HUDEP-2 (cell line): Measurements from ENCODE around the gene SPRYD4.
A peak's percentile ranks its signal among the peaks of the same experiment; 100 is the strongest.
"Not testable (repeated sequence)": the region's sequence is repeated elsewhere in the genome, so short reads cannot be mapped to it uniquely, and the experiment has no call there.

Source experiments
- DNase-seq, 76 experiments: peaks; one replicate each; lab custom pipeline; 2025; ENCODE audit not compliant: unreplicated experiment in 76 of 76; lab: John Stamatoyannopoulos, UW

SPRYD4 gene

DNA sequence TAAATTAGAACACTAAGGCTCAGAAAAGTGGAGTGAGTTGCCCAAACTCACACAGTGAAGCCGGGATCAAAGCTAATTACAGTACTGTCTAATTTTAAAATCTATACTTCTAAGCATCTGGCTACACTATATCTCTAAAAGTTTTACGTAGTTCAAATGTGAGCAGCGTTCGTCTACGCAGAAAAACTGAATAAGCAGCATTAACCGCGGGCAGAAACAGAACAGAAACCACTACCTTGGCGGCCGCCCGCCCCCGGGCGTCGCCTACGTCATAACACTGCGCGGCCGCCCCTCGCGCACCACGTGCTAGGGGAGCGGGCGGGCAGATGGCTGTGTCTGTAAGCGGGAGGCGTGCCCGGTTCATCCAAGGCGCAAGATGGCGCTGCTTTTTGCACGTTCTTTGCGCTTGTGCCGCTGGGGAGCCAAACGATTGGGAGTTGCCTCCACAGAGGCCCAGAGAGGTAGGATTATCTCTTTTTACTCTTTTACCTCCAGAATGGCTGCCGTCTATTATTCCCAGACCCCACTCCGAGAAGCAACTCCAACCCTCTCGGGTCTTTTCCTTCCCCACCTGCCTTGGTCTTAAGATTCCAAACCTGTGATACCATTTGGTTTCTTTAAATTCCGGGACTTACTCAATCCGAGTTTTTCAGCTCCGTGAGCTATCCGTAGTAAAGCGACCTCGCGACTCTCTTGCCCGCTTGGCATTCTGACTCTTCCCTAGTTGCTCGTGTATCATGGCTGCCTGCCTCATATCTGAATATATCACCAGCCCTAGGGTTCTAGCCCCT, at the start of gene SPRYD4:
TSS of gene SPRYD4 (plus strand) at position 363 of the 791 bp plus-strand sequence. CDS start at position 377, 14 bp downstream.
- DNase-seq, result peak in 72 of 76 experiments; percentile 33 to 92 (median 84)

DNA sequence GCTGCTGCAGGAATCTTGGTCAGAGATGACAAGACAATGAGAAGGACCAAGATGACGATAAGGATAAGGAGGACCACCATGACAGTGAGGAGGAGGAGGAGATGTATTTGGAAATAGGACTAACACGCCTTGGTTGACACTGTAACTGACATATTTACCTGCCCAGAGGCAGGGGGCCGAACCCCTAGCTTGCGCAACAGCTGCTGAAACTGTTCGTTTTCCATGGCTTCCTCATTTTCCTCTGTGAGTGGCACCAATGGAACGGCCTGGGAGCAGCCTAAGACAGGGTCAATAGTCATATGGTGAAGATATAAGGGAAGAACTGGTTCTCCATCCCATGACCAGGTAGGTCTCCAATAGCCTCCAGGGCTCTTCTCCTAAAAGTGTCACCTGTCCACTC, 48.0 kb upstream of the SPRYD4 start:
- DNase-seq, result no peak

DNA sequence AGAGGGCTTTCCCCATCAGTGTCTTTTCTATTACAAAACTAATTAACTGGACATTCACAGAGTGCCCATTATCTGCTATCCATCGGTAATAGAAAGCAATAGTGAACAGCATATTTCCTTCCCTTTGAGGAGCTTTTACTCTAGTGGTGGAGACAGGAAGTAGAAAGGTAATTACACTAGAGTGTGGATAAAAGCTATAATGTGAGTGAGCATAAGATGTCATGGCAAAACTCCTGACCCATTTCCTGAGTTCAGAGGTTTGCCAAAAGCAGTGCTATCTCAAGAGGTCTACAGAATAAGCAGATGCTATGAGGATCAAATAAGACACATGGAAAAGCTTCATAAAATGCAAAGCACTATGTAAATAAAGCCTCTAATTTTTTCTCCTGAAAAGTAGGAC, 43.2 kb upstream of the SPRYD4 start:
- DNase-seq, result no peak

DNA sequence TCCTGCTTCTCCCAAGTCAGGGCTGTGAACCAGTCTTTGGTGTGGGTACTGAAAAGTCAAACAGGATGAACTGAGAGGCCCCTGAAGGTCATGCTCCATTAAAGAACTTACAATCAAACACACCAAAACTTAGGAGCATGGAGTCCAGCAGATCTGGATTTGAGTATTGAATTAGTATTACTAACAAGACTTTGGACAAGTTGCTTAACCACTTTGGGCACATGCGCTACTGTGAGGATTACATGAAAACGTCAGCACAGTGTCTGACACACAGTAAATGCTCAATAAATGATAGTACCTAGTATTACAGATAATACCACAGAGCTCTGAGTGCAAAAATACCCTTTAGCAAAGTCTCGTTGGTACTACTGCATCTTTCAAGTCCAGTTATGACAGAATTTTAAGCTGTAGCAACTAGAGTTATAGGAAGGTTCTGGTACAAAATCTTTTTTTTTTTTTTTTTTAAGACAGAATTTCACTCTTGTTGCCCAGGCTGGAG, 42.4 kb upstream of the SPRYD4 start:
- no peak for DNase-seq

DNA sequence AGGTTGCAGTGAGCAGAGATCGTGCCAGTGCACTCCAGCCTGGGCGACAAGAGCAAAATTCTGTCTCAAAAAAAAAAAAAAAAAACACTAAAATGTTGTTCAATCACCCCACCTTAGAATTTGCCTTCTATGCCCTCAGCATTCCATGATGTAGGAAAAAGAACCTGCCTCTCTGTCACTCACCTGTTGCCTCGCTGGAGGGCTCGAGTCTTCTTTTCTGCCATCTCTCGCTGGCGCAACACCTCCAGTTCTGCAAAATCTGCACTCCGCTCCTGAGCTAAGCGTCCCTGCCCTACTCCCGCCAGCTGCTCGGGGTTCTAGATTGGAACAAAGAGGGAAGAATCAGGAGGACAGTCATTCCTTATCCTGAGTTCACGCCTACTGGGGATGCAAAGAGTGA, 37.1 kb upstream of the SPRYD4 start:
- DNase-seq, result no peak

DNA sequence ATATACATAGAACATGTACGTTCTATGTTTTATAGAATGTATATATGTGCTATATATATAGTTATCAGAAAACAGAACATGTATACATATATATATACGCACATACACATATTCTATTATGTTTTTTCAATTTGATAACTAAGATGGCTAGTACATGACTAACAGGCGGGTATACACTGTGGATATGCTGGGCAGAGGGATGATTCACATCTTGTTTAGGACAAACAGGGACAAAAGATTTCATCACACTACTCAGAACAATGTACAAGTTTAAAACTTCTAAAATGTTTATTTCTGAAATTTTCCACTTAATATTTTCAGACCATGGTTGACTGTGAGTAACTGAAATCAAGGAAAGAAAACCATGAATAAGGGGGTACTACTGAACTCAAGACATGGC, 36.5 kb upstream of the SPRYD4 start:
- no peak for DNase-seq

DNA sequence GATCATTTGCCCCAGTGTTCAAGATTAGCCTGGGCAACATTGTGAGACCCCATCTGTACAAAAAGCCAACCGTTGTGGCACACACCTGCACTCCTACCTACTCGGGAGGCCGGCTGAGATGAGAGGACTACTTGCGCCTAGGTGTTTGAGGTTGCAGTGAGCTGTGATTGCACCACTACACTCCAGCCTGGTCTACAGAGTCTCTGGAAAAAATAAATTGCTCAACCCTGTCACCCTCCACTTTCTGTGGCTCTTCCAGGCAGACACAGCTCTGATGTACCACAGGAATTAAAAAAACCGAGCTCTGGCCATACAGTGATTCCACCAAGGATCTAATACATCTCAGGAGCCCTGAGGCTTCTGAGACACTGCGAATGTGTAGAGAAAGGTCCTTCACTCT, 33.5 kb upstream of the SPRYD4 start:
- DNase-seq, result no peak

DNA sequence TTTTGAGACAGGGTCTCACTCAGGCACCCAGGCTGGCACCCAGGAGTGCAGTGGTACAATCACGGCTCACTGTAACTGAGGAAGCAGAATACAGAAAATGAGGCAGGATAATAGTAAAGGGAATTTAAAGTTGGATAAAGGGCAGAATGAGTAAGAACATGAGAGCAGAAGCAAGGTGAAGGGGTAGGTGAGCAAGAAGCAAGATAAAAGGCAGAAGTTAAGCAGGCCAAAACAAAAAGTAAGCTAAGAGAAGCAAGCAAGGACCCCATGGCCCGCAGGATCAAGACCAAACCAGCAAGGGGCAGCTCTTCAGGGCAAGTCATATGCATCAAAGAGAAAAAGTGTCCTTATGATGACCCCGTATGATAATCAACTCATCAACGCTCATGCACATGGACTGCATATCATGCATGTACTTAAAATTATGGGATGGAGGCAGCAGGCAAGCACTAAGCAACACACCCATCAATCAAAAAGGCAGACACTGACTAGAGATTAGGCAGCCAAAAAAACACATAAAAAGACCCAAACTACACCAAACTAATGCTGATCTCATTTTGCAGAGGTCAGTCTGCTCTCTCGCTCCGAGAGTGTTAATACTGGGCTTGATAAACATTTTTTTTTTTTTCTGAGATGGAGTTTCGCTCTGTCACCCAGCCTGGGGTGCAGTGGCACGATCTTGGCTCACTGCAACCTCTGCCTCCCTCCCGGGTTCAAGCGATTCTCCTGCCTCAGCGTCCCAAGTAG, 30.8 kb upstream of the SPRYD4 start:
- DNase-seq, result peak in 26 of 76 experiments; percentile 0 to 54 (median 14)

DNA sequence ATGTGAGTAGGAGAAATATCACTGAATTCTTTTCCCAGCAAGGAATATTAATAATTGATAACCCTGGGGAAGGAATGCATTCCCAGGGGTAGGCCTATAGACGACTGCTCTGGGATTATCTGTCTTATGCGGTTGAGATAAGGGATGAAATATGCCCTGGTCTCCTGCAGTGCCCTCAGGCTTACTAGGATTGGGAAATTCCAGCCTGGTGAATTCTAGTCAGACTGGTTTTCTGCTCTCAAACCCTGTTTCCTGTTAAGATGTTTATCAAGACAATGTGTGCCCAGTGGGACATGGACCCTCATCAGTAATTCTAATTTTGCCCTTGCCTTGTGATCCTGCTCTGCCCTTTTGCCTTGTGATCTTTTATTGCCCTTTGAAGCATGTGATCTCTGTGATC, 25.2 kb upstream of the SPRYD4 start:
- not testable (repeated sequence) for DNase-seq

DNA sequence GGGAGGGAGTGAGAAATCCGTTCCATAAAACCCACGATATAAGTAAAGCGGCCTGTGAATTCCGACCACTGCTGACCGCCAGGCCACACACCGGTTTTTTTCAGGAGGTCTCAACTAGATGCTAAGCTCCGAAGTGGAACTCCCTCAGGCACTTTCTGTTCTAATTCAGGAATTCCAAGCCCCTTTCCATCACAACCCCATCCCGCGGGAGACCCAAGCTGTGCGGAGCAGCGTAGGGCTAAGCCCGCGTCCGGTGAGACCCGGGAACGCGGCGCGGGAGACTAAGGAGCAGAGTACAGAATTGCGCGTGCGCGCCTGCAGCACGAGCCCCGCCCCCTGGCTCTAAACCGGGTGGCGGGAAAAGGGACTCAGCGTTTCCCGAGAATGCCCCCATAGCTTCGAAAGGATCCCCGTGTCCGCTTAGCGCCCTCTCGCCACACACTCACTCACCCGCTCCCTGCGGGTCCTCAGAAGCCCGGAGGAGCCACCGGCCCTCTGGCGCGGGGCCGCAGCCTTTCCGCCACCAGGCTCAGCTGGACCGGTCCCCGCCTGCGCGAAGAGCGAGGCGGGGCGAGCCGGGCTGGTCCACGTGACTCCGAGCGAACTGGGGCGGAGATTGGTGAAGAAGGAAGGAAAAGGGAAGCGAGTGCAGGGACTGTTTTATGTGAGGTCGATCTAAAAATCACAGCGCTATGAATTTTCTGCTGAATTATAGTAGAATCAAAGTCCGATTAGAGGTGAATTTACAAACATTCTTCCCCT, 19.3 kb upstream of the SPRYD4 start, which contains the start of gene TIMELESS:
TSS of gene TIMELESS (minus strand) at position 567 of the 762 bp plus-strand sequence. CDS start 15,256 bp downstream, outside the sequence.
- DNase-seq, result peak in 73 of 76 experiments; percentile 8 to 93 (median 75)

DNA sequence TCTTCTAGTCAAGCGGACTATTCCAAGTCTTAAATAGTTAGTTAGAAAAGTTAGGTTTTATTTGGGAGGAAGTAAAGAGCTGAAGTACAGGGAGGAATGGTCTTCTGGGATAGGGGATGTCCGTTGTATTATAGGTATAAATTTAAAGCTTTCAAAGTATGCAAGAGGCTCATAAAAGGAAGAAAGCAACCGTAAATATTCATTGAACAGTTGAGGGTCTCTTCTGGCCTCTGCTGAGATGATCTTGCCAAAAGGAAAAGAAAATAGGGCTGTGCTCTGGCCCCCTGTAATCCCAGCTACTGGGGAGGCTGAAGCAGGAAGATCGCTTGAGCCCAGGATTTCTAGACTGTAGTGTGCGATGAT, 18.8 kb upstream of the SPRYD4 start:
- DNase-seq, result no peak

DNA sequence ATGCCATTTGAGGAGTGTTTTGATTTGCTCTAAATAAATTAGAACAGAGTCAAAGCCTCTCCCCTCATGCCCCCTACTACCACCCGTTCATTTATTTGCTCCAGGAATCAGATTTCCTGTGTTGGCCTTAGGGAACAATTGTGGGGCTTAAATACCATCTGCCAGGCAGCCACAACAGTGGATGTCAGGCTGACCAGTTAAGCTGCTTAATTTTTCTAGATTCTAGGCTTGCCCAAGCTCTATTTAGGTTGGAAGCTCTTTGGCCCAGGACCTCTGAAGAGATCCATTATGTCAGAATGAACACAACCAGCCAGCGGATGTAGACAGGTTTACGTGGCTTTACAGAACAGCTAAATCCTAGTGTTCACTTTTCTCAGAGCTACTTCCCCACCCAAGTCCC, 18.1 kb upstream of the SPRYD4 start:
- no peak for DNase-seq

DNA sequence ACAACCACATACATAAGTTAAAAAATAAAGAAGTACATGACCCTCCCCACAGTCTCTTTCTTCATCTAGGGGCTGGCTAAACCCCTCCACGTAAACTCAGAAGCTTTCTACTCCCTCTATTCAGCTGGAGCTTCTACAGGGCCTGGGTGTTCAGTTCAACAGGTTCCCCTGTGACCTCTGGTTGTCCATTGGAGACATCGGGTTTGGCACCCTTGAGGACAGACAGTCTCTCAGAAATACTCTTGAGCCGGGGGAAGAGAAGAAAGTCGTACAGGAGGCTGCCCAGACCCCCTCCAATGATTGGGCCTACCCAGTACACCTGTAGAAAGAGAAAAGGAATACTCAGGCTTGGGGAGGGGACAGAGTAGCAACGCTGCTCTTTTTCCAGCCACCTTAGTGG, 17.2 kb upstream of the SPRYD4 start:
- DNase-seq, result no peak

DNA sequence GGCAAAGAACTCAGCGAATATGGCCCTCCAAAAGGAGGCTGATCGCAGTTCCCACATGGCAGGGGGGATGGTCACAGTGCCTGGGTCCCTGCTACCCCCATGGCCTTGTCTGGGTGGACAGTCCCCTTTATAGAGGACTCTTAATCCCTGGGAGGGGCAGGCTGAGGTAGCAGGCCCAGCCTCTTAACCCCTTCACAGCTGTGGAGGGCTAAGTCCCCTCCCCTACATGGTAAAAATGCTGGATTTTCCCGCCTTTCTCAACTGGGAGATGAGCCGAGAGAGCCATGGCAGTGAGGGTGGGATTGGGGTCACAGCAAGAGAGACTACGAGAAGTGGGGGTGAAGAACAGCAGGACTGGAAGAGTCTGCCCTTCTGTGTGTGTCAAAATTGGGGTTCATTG, 13.8 kb upstream of the SPRYD4 start, which contains the start of gene MIP:
TSS of gene MIP (minus strand) at position 101 of the 400 bp plus-strand sequence. CDS start at position 57, 44 bp downstream.
- no peak for DNase-seq

DNA sequence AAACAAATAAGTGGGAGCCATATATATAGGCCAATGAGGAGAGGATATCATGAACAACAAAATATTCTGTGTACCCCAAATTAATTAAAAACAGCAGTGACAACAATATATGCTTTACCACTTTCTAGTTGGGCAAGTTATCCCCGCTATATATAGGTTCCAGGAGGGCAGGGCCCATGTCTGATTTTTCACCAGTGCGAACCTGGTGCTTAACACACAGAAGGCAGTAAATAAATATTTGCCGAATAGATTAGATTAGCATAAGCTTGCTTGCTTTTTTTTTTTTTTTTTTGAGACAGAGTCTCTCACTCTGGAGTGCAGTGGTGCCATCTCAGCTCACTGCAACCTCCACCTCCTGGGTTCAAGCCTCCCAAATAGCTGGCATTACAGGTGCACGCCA, 10.6 kb upstream of the SPRYD4 start:
- no peak for DNase-seq

DNA sequence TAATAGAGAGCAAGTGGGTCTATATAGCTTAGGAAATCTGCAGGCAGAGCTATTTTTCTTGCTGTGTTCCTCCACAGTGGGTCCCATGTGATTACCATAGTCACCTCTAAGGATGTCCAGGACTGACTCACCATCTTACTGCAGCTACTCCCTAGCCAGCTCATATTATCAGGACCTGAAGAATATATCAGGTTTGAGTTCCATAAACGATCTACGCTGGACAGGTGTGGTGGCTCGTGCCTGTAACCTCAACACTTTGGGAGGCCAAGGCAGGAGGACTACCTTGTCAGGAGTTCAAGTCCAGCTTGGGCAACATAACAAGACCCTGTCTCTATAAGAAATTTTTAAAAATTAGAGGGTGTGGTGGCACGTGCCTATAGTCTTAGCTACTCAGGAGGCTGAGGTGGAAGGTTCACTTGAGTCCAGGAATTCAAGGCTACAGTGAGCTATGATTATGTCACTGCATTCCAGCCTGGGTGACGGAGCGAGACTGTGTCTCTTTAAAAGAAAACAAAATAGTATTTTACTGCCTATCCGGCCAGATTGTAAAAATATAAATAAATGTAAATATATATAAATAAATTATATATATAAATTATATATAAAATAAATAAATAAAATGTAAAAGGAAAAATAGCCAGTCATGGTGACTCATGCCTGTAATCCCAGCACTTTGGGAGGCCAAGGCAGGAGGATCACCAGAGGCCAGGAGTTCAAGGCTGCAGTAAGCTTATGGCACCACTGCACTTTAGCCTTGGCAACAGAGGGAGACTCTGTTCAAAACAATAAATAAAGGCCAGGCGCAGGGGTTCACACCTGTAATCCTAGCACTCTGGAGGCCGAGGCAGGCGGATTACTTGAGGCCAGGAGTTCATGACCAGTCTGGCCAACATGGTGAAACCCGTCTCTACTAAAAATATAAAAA, 6.9 kb upstream of the SPRYD4 start:
- DNase-seq, result peak in 1 of 76 experiments; percentile 5

DNA sequence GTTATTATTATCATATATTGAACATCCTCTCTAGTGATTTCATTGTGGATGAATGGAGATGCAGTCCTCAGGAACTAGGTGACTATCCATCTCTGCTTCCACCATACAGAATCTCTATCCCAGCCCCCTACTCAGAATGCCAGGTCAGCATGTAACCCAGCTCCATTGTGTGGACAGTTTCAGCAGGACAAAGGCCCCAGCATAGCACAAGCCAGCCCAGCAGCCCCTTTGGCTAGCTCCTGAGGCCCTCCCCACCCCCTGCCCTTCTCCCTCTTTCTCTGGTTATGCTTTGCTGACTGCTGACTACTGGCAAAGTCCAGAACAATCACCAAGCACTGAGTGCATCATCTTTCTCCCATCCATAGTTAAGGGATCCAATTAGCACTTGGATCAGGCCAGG, 5.8 kb upstream of the SPRYD4 start:
- no peak for DNase-seq

DNA sequence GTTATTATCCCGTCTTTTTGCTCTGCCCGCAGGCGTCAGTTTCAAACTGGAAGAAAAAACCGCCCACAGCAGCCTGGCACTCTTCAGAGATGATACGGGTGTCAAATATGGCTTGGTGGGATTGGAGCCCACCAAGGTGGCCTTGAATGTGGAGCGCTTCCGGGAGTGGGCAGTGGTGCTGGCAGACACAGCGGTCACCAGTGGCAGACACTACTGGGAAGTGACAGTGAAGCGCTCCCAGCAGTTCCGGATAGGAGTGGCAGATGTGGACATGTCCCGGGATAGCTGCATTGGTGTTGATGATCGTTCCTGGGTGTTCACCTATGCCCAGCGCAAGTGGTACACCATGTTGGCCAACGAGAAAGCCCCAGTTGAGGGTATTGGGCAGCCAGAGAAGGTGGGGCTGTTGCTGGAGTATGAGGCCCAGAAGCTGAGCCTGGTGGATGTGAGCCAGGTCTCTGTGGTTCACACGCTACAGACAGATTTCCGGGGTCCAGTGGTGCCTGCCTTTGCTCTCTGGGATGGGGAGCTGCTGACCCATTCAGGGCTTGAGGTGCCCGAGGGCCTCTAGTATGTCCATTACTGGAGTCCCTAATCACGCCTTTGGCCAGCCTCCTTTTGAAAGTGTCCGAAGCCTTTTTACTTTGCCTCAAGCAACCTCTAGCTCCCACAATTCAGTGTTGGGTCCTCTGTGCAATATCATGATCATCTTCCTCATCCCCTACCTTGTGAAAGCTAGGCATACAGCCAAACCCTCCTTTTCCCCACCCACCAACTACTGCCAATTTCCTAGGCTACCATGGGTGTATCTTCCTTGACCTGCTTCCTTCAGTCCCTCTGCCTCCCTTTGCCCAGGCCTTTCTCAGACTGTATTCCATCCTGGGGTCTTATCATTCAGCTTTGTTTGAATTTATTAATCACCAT, 891 bp downstream of the SPRYD4 start:
- peak in 70 of 76 experiments; percentile 7 to 76 (median 42) for DNase-seq

DNA sequence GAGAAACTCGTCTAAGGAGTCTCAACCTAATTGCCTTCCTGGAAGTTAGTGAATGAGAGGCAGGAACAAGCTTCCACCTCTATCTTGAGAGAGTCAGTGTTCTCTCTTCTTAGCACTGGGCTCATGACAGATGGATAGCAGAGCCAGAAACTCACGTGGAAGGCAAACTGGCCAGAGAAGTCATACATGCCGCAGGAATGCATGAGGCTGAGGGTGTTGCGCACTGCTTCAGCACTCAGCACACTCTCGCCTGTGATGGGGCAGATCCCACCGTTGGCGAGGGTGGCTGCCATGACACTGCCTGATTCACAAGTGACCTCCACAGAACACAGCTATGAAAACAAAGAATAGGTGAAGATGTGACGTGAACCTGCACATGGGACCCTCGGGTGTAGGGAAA, 6.0 kb downstream of the SPRYD4 start:
- DNase-seq, result peak in 1 of 76 experiments; percentile 3
